Thyroid gland (tissue), 4 donors: Measurements from ENCODE around the gene DPYD.

ENCODE experiments used
- POLR2A ChIP-seq, 2 donors: fragments of 450-650 bp; IDR thresholded peaks; one replicate each; pipeline ENCODE4 v1.6.1; 2017; ENCODE audit warnings: antibody characterized with exemption in 2 of 2, mild to moderate bottlenecking in 2 of 2, moderate library complexity in 1 of 2
- TF ChIP-seq, protein P1 (sequence below), 6 experiments: fragments of 200-600 bp in 3 of 6; fragments of 450-650 bp in 3 of 6; sonication (generic) in 3 of 6; IDR thresholded peaks; one replicate each; pipeline ENCODE4 v1.5.1; 2016 to 2019; ENCODE audit warnings: antibody characterized with exemption in 6 of 6, mild to moderate bottlenecking in 2 of 6, inconsistent platforms in 1 of 6, moderate library complexity in 1 of 6

DNA sequence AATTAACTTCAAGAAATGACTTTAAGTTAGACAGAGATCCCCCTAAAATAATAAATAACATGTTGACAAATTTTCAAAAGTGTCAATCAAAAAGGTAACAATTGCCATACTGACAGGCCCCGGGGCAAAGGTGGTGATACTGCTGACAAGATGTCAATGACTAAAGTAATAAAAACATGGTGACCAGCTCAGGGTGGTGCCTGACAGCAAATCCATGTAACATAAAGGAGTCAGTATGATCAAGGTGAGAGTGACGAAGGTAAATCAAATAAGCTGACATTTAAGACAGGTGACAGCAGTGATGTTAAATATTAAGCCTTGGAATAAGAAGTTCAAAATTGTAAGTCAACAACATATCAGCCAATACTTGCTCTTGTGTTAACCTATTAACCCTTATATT, 387.5 kb downstream of the DPYD start:
- TF ChIP-seq, protein P1, sequence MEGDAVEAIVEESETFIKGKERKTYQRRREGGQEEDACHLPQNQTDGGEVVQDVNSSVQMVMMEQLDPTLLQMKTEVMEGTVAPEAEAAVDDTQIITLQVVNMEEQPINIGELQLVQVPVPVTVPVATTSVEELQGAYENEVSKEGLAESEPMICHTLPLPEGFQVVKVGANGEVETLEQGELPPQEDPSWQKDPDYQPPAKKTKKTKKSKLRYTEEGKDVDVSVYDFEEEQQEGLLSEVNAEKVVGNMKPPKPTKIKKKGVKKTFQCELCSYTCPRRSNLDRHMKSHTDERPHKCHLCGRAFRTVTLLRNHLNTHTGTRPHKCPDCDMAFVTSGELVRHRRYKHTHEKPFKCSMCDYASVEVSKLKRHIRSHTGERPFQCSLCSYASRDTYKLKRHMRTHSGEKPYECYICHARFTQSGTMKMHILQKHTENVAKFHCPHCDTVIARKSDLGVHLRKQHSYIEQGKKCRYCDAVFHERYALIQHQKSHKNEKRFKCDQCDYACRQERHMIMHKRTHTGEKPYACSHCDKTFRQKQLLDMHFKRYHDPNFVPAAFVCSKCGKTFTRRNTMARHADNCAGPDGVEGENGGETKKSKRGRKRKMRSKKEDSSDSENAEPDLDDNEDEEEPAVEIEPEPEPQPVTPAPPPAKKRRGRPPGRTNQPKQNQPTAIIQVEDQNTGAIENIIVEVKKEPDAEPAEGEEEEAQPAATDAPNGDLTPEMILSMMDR (IDR thresholded peaks at IDR 0.05), result no peak
- no peak for TF ChIP-seq POLR2A (IDR thresholded peaks at IDR 0.05)
